ENCODE data around the gene RGS18. TPM values are rescaled to one million over a fixed set of nuclear protein-coding genes. Genes with fewer than 3 reads are reported as not detected.

Gene RGS18
- total and polyA plus RNA-seq, 2 experiments from 2014 or later: not detected

- Mint-ChIP-seq H3K4me1 (peaks cover 9% of the 10 kb centered on the region), H3K9me3 (no peaks in the 10 kb centered on the region)
- no peak overlapping the region for H3K27ac ChIP-seq (ENCODE audit: low read depth)
Observed at GRCh38 chr1:192224846-192225245, 66.6 kb downstream of the RGS18 start.

More at GRCh38 chr1:192224846-192225245, 66.6 kb downstream of the RGS18 start:
- Mint-ChIP-seq H3K27me3 (ENCODE audit: insufficient read depth, low read depth, poor library complexity) (no peaks in the 10 kb centered on the region), H3K36me3 (ENCODE audit: low read depth) (no peaks in the 10 kb centered on the region), H3K4me3 (no peak overlapping the region), H3K27ac (no peak overlapping the region)
- no peaks in the 10 kb centered on the region for H4K20me1 ChIP-seq (replicated peaks; ENCODE audit: insufficient read depth)
- no peaks in the 10 kb centered on the region for H3K36me3 ChIP-seq (ENCODE audit: insufficient read depth)
- H3F3A ChIP-seq (replicated peaks; ENCODE audit: low read depth): no peaks in the 10 kb centered on the region
- no peaks in the 10 kb centered on the region for H3K27me3 ChIP-seq (ENCODE audit: insufficient read depth)
- no peaks in the 10 kb centered on the region for H3K79me2 ChIP-seq (replicated peaks; ENCODE audit: insufficient read depth)
- no peak for TF ChIP-seq ZNF114 (CRISPR knock-in tag; IDR thresholded peaks at IDR 0.05)
- no peak for TF ChIP-seq ZNF462 (CRISPR knock-in tag; IDR thresholded peaks at IDR 0.05)
- no peak for TF ChIP-seq ETS1 (IDR thresholded peaks at IDR 0.05)
- no peak for TF ChIP-seq ZNF331 (CRISPR knock-in tag; IDR thresholded peaks at IDR 0.05; ENCODE audit: low read depth)
- no peak for TF ChIP-seq JUNB (IDR thresholded peaks at IDR 0.05; ENCODE audit: unreplicated experiment)
- no peak for TF ChIP-seq EZH2phosphoT487 (IDR thresholded peaks at IDR 0.05; ENCODE audit: unreplicated experiment)
- no peak for TF ChIP-seq NANOG (IDR thresholded peaks at IDR 0.05; ENCODE audit: borderline replicate concordance)
- TF ChIP-seq EZH2 (IDR thresholded peaks at IDR 0.05; ENCODE audit: low read depth, unreplicated experiment): no peak
- TF ChIP-seq CTCF (conservative IDR thresholded peaks at IDR 0.05; ENCODE audit: low read depth in 2 of 2): no peak
- no peak for TF ChIP-seq POLR2AphosphoS5 (IDR thresholded peaks at IDR 0.05; ENCODE audit: low read depth)
- TF ChIP-seq STAT1 (IDR thresholded peaks at IDR 0.05; ENCODE audit: unreplicated experiment): no peak
- no peak for TF ChIP-seq CREB1 (CRISPR knock-in tag; IDR thresholded peaks at IDR 0.05; ENCODE audit: low read depth)
- no peak for TF ChIP-seq REST (IDR thresholded peaks at IDR 0.05; ENCODE audit: unreplicated experiment)
- H2AFZ ChIP-seq: no peak overlapping the region
- H3K9me2 ChIP-seq (ENCODE audit: insufficient read depth): no peaks in the 10 kb centered on the region
- H3K4me2 ChIP-seq: no peak overlapping the region
- no peak for DNase-seq (ENCODE audit: low spot score)
- peaks cover 9% of the 10 kb centered on the region; the same call in 1 of the 2 replicates for H3K4me1 ChIP-seq (ENCODE audit: insufficient read depth)
- no peak for ATAC-seq
- no peak overlapping the region for H3K4me3 ChIP-seq
